Activated naive CD8-positive, alpha-beta T cell treated with anti-CD3 and anti-CD28 coated beads for 36 hours (primary cell): ENCODE data around the gene AMPD2. TPM values are rescaled to one million over a fixed set of nuclear protein-coding genes. Genes with fewer than 3 reads are reported as not detected.

Experiments
- DNase-seq: peaks from one replicate; pipeline ENCODE4 v3.0.0; 2021
- H3K27ac Mint-ChIP-seq: one replicate; pipeline ENCODE4 v1.8.0; 2022; ENCODE audit warnings: mild to moderate bottlenecking, moderate library complexity, mixed read lengths
- H3K27me3 Mint-ChIP-seq: one replicate; pipeline ENCODE4 v1.8.0; 2022; ENCODE audit warnings: mild to moderate bottlenecking, mixed read lengths
- H3K36me3 Mint-ChIP-seq: one replicate; pipeline ENCODE4 v1.8.0; 2021; ENCODE audit warnings: mild to moderate bottlenecking, mixed read lengths
- H3K4me1 Mint-ChIP-seq: one replicate; pipeline ENCODE4 v1.8.0; 2021; ENCODE audit warnings: mixed read lengths
- H3K4me3 Mint-ChIP-seq: one replicate; pipeline ENCODE4 v1.8.0; 2022; ENCODE audit warnings: mild to moderate bottlenecking, moderate library complexity, mixed read lengths
- H3K9me3 Mint-ChIP-seq: one replicate; pipeline ENCODE4 v1.8.0; 2022; ENCODE audit warnings: mixed read lengths
- total RNA-seq, 2 experiments: library from RNA; stranded (reverse); gene quantifications; one replicate each; pipeline ENCODE4 v1.2.3, GENCODE V29; 2021

AMPD2 gene
- total RNA-seq, 2 experiments from 2014 or later, result 89.5 to 91.4 TPM

- Mint-ChIP-seq H3K36me3 (no peaks in the 10 kb centered on the region), H3K9me3 (no peaks in the 10 kb centered on the region), H3K4me1 (no peaks in the 10 kb centered on the region), H3K27ac (no peak overlapping the region), H3K4me3 (no peak overlapping the region), H3K27me3 (no peaks in the 10 kb centered on the region)
- DNase-seq, result no peak
These were observed 9.8 kb upstream of the AMPD2 start for GRCh38 chr1:109609881-109610280.

DNA sequence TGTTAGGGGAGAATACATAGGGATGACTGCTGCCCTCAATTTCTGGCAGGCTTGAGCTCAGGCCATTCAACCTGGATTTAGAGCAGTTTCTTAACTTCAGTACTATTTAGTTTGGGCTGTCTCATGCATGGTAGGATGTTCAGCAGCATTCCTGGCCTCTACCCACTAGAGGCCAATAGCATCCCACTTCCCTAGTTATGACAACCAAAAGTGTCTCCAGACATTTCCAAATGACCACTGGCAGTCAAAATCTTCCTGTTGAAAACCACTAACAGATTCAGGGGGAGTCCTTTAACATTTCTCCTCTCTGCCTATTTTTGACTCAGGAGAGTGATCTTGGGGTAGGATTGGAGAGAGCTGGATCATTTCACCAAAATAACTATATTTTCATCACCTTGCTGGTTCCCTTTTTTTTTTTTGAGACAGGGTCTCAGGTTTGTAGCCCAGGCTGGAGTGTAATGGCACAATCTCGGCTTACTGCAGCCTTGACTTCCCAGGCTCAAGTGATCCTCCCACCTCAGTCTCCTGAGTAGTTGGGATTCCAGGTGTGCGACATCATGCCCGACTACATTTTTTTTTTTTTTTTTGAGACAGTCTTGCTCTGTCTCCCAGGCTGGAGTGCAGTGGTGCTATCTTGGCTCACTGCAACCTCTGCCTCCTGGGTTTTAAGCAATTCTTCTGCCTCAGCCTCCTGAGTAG, 8.9 kb upstream of the AMPD2 start:
- Mint-ChIP-seq H3K27ac (no peak overlapping the region), H3K9me3 (no peaks in the 10 kb centered on the region), H3K27me3 (no peaks in the 10 kb centered on the region)

DNA sequence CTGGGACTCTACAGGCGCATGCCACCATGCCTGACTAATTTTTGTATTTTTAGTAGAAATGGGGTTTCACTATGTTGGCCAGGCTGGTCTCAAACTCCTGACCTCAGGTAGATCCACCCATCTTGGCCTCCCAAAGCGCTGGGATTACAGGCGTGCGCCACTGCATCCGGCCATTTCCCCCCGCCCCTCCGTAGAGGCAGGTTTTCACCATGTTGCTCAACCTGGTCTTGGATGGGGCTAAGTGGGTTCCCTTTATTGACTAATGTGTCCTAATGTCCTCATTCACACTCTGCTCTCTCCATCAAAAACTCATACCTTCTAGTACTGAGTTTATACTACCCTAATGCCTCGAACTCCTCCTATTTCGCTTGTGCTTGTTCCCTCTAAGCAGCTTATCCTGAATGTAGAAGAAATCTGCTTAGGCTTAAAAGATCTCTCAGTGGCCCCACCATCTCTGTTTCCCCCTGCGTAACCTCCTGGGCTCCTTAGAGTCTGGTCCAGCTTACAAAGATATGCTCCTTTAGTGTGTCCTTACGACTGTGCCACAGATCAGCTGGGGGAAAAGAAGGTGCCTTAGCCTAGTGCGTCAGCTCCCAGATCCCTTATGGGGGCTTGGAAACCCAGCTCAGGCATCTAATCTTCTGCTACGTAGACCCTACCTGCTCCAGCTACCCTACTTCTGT, 8.2 kb upstream of the AMPD2 start:
- Mint-ChIP-seq H3K27ac (no peak overlapping the region), H3K27me3 (no peaks in the 10 kb centered on the region), H3K36me3 (no peaks in the 10 kb centered on the region), H3K9me3 (no peaks in the 10 kb centered on the region), H3K4me1 (peaks cover 7% of the 10 kb centered on the region), H3K4me3 (no peak overlapping the region)
- DNase-seq, result no peak

More for the DNA sequence above, 8.9 kb upstream of the AMPD2 start:
- Mint-ChIP-seq H3K4me3 (no peak overlapping the region), H3K36me3 (no peaks in the 10 kb centered on the region), H3K4me1 (peaks cover 1% of the 10 kb centered on the region)
- DNase-seq, result no peak

DNA sequence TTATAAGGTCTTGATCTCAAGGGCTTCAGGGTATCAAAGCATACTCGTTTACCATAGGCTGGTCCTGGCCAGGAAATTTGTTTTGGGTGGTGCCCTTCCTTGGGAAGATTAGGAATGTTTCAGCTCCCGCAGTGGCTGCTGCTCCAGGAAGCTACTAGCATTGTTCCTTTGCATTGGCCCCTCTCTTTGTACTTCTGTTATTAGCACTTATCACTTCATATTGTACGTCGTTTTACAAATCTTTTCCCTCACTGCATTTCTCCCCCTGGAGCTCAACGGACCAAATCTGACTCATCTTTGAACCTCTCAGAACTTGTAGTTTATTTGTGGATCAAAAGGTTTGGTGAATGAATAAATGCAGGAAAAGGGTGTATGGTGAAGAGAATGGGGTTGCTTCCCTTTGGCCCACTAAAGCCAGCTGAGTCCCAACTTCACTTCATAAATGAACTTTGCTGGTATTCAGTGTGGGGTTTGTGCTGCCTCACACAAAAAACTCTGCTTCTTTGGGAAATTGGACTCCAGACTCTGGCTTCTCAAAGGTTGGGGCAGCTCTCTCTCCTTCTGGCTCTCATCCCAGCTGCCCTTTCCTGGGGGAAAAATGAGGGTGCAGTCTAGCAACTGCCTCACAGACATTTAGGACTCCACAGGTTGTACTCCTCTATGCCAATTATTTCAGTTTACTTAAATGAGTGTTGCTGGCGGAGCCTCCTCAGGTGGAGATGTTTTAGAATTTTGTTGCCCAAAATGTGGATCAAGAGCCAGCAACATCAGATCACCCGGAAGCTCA, 6.1 kb upstream of the AMPD2 start:
- no peak for DNase-seq
- Mint-ChIP-seq H3K9me3 (no peaks in the 10 kb centered on the region), H3K36me3 (peaks cover 1% of the 10 kb centered on the region), H3K27me3 (no peaks in the 10 kb centered on the region), H3K4me1 (peaks cover 20% of the 10 kb centered on the region), H3K27ac (no peak overlapping the region), H3K4me3 (no peak overlapping the region)

DNA sequence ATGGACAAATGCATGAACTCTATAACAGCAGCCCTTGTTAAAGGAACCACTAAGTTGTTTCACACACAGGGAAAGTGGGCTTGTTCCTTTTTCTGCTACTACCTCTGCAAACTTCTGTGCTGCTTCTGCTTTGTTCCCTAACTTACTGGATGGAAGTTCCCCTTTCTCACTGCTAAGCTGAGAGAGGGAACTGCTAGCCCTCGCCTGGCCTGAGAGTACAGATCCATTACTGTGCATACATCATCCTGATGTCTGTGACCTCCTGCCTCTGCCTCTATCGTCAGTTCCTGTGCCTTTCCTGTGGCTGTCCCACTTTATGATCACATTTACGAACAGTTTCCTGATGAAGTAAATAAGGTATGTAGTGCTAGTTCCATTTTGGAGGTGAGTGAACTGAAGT, 3.8 kb upstream of the AMPD2 start:
- no peak overlapping the region for H3K4me3 Mint-ChIP-seq

DNA sequence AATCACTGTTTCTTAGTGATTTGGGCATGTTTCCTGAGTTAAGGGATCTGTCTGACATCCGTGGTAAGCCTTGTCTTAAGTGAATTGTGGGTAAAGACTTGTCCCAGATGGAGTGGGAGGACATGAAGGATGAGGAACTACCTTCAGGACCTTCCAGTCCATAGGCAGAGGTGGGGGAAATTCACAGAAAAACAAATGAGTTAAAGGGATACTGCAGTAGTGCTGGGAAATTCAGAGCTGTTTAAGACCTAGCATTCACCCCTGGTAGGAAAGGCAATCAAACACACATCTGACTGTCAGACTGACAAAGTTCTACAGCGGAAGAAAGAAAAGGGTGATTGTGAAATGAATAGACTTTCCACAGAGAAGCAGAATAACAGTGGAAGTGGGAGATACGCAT, 3.2 kb upstream of the AMPD2 start:
- Mint-ChIP-seq H3K9me3 (no peaks in the 10 kb centered on the region), H3K4me1 (peaks cover 27% of the 10 kb centered on the region), H3K4me3 (no peak overlapping the region), H3K36me3 (peaks cover 3% of the 10 kb centered on the region), H3K27ac (no peak overlapping the region), H3K27me3 (no peaks in the 10 kb centered on the region)
- no peak for DNase-seq

More for the DNA sequence above, 3.8 kb upstream of the AMPD2 start:
- Mint-ChIP-seq H3K9me3 (no peaks in the 10 kb centered on the region), H3K36me3 (peaks cover 3% of the 10 kb centered on the region), H3K27ac (no peak overlapping the region), H3K4me1 (peaks cover 25% of the 10 kb centered on the region), H3K27me3 (no peaks in the 10 kb centered on the region)
- no peak for DNase-seq

GRCh38 chr1:109617291-109617801, 2.3 kb upstream of the AMPD2 start:
- Mint-ChIP-seq H3K27ac (no peak overlapping the region), H3K9me3 (no peaks in the 10 kb centered on the region), H3K27me3 (no peaks in the 10 kb centered on the region), H3K4me3 (no peak overlapping the region), H3K36me3 (peaks cover 9% of the 10 kb centered on the region), H3K4me1 (peaks cover 34% of the 10 kb centered on the region)
- no peak for DNase-seq

- peaks cover 14% of the 10 kb centered on the region for H3K36me3 Mint-ChIP-seq
- peak overlapping the region; percentile 96 for H3K4me3 Mint-ChIP-seq
- H3K4me1 Mint-ChIP-seq, result peaks cover 49% of the 10 kb centered on the region
- H3K27me3 Mint-ChIP-seq, result no peaks in the 10 kb centered on the region
- DNase-seq, result no peak
- H3K27ac Mint-ChIP-seq, result peak overlapping the region; percentile 96
- no peaks in the 10 kb centered on the region for H3K9me3 Mint-ChIP-seq
These were observed 719 bp upstream of the AMPD2 start for GRCh38 chr1:109618661-109619575.

GRCh38 chr1:109620401-109620791, 759 bp downstream of the AMPD2 start:
- H3K9me3 Mint-ChIP-seq, result no peaks in the 10 kb centered on the region
- H3K4me3 Mint-ChIP-seq, result peak overlapping the region; percentile 96
- H3K4me1 Mint-ChIP-seq, result peaks cover 52% of the 10 kb centered on the region
- peaks cover 14% of the 10 kb centered on the region for H3K36me3 Mint-ChIP-seq
- H3K27me3 Mint-ChIP-seq, result no peaks in the 10 kb centered on the region
- H3K27ac Mint-ChIP-seq, result peak overlapping the region; percentile 96
- DNase-seq, result no peak

- peaks cover 50% of the 10 kb centered on the region for H3K4me1 Mint-ChIP-seq
- DNase-seq, result peak; percentile 98
- peaks cover 14% of the 10 kb centered on the region for H3K36me3 Mint-ChIP-seq
- no peaks in the 10 kb centered on the region for H3K9me3 Mint-ChIP-seq
- H3K27ac Mint-ChIP-seq, result peak overlapping the region; percentile 96
- no peaks in the 10 kb centered on the region for H3K27me3 Mint-ChIP-seq
- H3K4me3 Mint-ChIP-seq, result peak overlapping the region; percentile 96
These were observed 1.2 kb downstream of the AMPD2 start for GRCh38 chr1:109620841-109621286.

DNA sequence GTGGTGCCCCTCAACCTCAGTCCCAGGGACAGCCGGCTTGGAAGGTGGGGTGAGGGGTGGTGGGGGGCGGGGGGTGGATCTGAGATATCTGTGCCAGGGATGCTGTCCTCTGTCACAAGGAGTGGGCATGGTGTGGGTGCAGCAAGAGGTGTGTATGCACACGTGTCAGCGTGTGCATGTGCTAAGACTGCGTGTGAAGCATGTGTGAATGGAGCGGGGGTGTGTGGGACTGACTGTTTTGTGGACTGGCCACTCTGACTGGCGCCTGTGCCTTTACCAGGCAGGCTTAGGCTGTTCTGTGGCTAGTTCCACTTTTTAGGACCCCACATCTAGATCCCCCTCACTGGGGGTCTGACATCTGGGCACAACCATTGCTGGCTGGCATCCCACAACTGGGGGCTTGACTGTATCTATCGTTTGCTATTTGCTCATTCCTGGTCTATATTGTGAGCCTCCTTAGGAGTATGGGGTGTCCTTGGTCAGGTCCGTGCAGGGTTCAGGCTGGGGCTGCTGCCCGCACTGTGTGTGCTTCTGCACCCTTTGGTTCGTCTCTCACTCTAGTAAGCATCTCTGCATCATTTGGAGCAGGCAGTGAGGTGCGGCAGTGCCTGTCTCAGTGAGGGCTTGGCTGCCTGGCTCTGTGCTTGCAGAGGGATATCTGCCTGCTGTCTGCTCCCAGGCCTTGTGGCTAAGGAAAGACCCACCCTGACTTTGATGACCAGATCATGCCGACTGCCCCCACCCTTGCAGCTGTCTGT, 1.9 kb downstream of the AMPD2 start:
- no peaks in the 10 kb centered on the region for H3K9me3 Mint-ChIP-seq
- H3K4me3 Mint-ChIP-seq, result peak overlapping the region; percentile 96
- no peaks in the 10 kb centered on the region for H3K27me3 Mint-ChIP-seq
- no peak for DNase-seq
- H3K36me3 Mint-ChIP-seq, result peaks cover 14% of the 10 kb centered on the region
- H3K27ac Mint-ChIP-seq, result peak overlapping the region; percentile 96
- peaks cover 43% of the 10 kb centered on the region for H3K4me1 Mint-ChIP-seq

- Mint-ChIP-seq H3K4me1 (peaks cover 39% of the 10 kb centered on the region), H3K36me3 (peaks cover 14% of the 10 kb centered on the region), H3K9me3 (no peaks in the 10 kb centered on the region), H3K27ac (peak overlapping the region; percentile 96), H3K27me3 (no peaks in the 10 kb centered on the region), H3K4me3 (peak overlapping the region; percentile 96)
- no peak for DNase-seq
These were observed 2.7 kb downstream of the AMPD2 start for GRCh38 chr1:109622137-109622892.

GRCh38 chr1:109622895-109623294, 3.3 kb downstream of the AMPD2 start:
- no peak for DNase-seq
- Mint-ChIP-seq H3K27me3 (no peaks in the 10 kb centered on the region), H3K4me3 (peak overlapping the region; percentile 96), H3K27ac (peak overlapping the region; percentile 38), H3K9me3 (no peaks in the 10 kb centered on the region), H3K36me3 (peaks cover 14% of the 10 kb centered on the region), H3K4me1 (peaks cover 34% of the 10 kb centered on the region)
